HG03520 (cell line): Measurements from ENCODE around the gene SC5D.

ENCODE experiments used
- ATAC-seq: cut with Tn5 transposase; IDR thresholded peaks from one replicate; pipeline ENCODE4 v1.9.1; 2021; ENCODE audit warnings: mild to moderate bottlenecking, moderate library complexity; ENCODE audit not compliant: unreplicated experiment

The SC5D gene

DNA sequence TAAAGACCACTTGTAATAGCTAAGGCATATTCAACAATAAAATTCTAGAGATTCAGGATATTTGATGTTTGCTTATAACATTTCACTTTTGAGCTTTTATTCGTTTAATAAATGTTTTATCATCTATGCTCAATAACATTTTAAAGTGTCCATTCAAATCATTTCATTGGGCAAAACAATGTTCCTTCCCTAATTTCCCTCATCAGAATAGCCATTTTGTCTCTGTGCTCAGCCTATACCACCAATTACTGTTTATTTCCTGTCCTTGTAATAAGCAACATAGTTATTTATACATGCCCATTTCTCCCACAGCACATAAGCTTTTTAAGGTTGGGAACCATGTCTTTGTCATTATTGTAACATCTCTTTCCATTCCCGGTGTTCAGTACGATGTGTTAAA lies 1.3 kb upstream of the SC5D start:
- no peak for ATAC-seq

DNA sequence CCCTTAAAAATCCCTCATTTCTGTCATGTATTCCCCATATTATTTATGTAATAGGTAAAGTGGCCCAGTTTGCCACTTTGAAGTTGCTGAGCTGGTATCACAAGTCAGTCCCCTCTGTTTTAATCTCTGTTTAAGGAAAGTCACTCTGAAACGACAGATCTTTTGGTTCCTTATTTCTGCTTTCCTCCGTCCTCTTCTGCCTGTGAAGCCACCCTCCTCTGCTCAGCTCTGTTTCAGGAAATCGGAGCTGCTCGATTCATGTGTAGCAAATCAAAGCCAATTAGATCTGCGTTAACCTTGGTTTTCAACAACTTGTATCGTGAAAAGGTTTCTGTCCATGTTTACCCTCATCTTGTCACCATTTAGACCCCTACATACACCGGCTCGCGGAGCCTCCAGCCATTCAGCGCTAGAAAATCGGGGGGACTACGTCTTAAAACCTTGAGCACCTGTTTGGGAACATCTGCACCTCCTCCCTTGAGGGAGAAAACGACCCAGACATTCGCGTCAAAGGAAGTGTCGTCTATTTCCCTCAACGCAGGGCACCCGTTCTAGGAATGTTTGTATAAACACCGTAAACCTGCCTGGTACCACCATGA lies 576 bp upstream of the SC5D start:
- peak; percentile 21 for ATAC-seq

- no peak for ATAC-seq
Measured at GRCh38 chr11:121293288-121293594, 670 bp downstream of the SC5D start.

DNA sequence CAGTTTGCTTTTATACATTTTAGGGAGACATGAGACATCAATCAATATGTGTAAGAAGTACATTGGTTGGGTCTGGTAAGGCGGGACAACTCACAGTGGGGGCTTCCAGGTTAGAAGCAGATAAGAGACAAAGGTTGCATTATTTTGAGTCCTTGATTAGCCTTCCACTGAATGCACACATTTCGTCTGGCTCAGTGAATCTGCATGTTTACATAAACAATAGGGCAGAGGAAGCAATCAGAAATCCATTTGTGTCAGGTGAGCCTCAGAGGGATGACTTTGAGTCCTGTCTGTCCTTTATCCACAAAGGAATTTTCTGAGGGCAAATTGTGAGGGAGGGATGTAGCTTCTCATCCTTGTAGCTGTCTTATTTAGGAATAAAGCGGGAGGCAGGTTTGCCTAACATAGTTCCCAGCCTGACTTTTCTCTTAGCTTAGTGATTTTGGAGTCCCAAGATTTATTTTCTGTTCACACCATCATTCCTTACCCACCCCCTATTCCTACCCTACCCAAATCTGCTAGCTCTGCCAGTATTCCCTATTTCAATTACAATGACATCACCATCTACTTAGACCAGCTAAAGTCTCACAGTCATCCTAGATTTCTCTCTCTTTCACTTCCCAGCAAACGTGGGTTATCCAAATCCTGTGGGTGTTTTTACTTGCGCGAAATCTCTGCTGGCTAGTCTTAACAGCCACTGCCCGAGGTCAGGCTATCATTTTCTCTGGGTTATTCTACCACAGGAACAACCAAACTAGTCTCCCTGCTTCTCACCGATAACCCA lies 2.9 kb downstream of the SC5D start:
- no peak for ATAC-seq

DNA sequence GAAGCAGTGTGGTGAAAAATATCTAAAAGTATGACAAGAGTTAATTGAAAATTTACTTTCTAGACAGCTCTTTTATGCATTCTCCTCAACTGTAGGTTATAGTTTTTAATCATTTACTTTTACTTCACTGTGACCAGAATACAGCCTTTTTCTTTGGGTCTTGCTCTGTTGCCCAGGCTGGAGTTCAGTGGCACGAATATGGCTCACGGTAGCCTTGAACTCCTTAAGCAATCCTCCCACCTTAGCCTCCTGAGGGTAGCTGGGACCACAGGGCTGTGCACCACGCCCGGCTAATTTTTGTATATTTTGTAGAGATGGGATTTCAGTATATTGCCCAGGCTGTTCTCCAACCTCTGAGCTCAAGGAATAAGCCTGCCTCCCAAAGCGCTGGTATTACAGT lies 5.3 kb downstream of the SC5D start:
- ATAC-seq, result no peak

- ATAC-seq, result no peak
Measured at GRCh38 chr11:121298774-121299173, 6.2 kb downstream of the SC5D start.

DNA sequence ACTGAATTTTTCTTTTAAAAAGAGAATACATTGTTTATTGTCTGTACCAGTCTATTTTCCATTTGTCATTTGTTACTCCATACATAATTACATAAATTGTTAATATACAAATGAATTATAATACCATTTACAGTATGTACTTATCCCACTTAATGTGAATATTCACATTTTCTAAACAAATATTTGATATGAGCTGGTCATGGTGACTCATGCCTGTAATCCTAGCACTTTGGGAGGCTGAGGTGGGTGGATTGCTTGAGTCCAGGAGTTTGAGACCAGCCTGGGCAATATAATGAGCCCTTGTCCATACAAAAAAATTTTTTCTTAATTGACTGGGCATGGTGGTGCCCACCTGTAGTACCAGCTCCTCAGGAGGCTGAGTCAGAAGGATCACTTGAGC lies 6.8 kb downstream of the SC5D start:
- no peak for ATAC-seq

DNA sequence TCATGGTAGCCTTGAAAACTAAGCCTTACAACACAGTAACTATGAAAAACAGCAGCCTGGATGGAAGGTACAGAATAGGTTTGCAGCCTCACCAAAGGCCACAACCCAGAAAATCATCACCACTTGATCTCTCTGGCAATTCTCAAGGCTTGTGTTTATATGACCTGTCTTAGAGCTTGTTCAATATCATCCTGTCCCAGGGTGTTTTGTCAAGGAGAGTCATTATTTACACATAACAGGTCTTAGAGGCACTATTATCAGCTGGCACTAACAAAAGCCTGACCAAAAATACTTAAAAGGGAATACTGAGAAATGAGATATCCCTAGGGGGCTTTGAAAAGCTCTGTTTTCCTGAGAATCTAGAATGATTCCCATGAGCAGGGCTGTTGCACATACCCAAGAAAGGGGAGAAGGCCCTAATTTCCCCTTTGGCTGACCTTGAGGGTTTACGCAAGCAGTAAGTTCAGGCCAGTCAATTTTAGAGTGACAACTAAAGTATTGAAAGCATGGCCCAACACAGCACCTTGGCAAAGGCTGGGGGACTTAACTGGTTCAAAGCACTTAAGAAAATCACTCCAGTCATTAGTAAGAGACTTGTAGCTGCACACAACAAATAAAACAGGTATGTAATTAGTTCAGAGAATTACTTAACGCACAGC lies 7.9 kb downstream of the SC5D start:
- ATAC-seq, result no peak

- no peak for ATAC-seq
Measured at GRCh38 chr11:121300972-121301699, 8.6 kb downstream of the SC5D start.

DNA sequence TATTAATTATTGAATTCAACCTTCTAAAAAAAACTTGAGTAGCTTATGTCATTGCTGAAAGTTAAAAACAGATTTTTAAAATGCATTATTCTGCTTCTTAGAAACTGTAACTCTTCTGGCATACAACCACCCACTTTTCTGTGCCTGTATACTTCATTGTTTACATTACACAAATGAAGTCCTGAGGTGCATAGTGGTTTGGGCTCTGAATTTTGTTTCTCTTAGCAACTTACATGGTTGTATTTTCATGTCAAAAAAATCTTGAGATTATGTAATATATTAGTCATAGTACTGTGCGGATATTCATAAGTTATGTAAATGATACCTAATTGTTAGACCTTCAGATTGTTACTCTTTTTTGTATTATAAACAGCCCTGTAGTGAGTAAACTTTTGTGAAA lies 12.2 kb downstream of the SC5D start:
- ATAC-seq, result no peak

GRCh38 chr11:121308816-121309215 lies 16.2 kb downstream of the SC5D start:
- ATAC-seq, result no peak

DNA sequence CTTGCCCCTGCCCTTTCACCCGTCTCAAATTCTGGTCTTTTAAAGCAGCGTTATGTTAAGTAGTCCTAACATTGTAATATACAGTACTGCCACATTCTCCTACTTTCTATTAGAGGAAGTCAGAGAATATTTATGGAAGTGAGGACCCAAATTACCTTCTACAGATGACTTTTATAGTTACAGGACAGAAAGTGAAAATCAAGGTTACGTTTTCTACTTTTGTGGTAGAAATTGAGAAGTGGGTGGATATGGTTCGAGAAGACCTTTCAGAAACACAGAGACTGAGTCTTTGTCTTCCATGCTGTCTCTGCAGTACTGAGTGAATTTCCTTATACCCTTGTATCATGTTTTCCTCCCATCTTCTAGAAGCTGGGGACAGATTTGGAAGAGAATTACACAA lies 17.1 kb downstream of the SC5D start:
- ATAC-seq, result peak; percentile 91

DNA sequence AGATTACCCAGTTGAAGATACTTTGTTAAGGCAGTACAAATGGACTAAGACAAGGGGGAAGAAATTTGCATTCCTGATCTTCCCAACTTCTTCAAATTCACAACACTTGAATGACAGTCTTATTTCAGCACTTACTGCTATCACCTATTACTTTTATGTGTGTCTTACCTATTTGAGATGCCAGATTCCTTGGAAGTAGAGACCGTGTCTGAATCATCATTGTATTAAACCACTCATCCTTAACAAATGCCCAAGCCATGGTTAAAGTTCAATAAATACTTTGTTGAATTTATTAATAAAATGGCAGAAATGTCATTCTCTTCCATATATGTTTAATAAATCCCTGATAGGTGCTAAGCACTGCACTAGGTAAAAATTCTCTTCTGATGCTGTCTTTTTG lies 18.3 kb downstream of the SC5D start:
- no peak for ATAC-seq

- ATAC-seq, result no peak
Measured at GRCh38 chr11:121311373-121311772, 18.8 kb downstream of the SC5D start.

DNA sequence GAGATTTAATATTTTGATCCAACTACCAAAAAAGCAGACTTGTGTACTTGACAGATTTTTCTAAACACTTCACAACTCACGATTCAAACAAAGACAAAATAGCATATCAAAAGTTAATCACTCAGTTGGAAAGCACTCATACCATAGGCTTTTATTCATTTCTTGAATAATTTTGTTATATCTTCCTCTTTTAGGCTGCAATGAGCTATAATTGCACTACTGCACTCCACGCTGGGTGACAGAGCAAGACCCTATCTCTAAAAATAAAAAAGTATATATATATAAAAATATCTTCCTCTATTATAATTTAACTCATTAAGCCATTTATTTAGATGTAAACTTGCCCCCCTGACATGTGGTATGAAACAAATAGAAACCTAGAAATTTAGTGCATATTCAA lies 19.9 kb downstream of the SC5D start:
- no peak for ATAC-seq

- peak; percentile 68 for ATAC-seq
Measured at GRCh38 chr11:121318848-121319834, 26.6 kb downstream of the SC5D start.

GRCh38 chr11:121321614-121322243 lies 29.2 kb downstream of the SC5D start:
- ATAC-seq, result no peak

- no peak for ATAC-seq
Measured at GRCh38 chr11:121323046-121323607, 30.6 kb downstream of the SC5D start.

DNA sequence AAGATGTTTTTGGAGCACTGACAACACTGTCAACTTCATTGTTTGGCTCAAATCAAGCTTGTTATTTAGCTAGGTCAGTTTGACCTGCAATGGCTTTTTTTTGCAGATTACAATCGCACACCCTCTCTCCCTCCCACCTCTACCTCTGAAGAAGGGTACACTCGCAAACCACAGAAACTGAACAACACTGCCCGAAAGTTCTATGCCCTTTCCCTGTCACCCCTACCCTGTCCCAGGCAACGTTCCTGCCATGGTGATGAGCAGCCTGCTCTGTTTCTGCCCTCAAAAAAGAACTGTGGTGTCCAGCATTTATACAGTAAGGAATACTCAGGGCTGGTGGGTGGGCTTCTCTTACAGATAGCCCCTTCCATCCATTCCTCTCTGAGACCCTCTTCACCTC lies 33.7 kb downstream of the SC5D start:
- ATAC-seq, result no peak

- ATAC-seq, result no peak
Measured at GRCh38 chr11:121327553-121327952, 35.0 kb downstream of the SC5D start.
